GM18520 (cell line): ENCODE measurements around the gene OLAH.
A peak's percentile ranks its signal among the peaks of the same experiment; 100 is the strongest.

Source experiments
- ATAC-seq: cut with Tn5 transposase; IDR thresholded peaks from one replicate; pipeline ENCODE4 v1.9.1; 2021; ENCODE audit not compliant: unreplicated experiment

OLAH gene

DNA sequence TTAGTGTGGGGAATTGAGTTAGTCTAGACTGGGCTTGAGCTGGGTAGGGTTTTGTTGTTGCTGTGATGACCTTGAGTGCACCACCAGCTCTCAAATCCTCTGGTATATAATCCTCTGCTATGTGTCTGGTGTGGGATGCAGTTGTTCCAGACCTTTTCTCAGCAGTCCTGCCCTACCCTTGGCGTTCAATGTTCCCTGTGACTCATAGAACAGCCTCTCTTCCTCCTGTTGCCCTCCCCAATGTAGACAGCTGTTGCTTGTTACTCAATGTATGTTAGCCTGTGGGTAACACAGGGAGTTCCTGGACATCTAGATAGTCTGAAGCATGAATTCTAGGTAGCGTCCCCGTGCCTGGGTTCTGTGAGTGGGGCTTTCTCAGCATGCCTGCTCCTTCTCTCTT lies 25.1 kb downstream of the OLAH start:
- ATAC-seq: no peak

DNA sequence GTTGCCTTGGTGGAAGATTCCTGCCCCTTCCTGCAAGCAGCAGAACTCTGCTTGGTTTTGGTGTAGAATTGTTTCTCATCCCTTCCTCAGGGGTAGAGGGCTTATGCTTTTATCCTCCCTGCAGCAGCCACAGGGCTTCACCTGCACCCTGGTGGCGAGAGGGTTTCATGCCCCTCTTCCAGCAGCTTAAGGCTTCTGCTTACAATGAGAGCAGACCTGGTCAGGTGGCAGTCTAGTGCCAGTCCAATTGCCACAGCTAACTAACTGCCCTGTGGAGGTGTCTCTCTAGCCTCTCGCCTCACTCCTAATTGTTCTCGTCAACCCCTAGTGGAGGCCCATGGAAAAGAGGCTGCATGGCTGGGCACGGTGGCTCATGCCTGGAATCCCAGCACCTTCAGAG lies 25.5 kb downstream of the OLAH start:
- no peak for ATAC-seq

DNA sequence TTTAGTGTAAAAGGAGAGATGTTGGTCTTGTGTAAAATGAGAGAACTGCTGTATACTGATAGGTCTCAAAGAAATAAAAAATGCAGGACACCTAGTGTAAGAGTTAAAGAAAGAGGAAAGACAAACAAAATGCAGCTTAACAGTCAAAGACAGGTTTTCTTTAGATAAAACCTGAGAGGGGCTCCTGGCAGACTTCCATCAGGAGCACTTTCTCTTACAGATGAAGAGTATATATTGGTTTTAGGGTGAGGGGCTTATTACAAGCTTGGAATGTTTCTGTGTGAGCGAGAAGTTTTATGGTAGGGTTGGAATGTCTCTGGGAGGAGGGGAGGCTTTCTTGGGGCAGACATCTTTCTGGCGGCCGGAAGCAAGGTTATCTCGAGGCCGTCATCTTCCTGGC lies 28.6 kb downstream of the OLAH start:
- ATAC-seq: no peak

DNA sequence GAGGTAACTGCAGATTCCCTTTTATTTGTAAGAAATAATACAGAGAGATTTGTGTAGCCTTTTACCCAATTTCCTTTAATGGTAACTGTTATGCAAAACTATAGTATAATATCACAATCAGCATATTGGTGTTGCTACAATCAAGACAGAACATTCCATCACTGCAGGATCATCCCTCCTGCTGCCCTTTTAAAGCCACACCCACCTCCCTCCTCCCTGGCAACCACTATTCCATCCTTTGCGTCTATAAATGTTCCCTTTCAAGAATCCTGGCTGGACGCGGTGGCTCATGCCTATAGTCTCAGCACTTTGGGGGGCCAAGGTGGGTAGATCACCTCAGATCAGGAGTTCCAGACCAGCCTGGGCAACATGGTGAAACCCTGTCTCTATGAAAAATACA lies 31.7 kb downstream of the OLAH start:
- no peak for ATAC-seq

DNA sequence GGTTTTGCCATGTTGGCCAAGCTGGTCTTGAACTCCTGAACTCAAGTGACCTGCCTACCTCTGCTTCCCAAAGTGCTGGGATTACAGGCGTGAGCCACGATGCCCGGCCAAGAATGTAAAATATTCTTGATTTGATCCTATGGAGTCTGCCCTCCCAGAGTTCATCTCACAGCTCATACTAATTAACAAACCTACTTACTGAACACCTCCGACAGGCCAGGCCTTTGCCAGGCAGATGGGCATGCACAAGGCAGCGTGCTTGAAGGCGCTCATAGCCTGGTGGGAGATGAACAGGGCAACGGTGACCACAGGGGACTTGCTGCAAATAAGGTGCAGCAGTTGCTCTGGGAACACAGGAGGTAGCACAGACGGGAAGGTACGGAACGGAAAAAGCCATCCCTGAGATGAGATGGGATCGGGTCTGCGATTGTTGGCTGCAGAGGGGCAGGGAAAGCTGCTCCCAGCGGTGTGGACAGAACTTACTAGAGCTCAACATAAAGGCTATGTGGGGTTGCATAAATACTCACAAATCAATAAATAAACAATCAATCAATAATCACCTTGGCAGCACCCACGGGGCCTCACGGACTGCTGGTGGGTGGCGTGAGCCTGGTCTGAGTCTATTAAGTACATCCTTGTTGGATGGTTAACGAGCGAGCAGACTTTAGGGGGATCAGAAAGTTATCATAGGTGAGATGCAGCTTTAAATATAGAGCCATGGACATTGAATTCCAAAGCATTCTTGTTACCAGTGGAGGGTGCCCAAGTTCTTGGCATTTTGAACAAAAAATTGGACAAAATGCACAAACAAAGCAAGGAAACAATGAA lies 40.1 kb downstream of the OLAH start:
- ATAC-seq: no peak

DNA sequence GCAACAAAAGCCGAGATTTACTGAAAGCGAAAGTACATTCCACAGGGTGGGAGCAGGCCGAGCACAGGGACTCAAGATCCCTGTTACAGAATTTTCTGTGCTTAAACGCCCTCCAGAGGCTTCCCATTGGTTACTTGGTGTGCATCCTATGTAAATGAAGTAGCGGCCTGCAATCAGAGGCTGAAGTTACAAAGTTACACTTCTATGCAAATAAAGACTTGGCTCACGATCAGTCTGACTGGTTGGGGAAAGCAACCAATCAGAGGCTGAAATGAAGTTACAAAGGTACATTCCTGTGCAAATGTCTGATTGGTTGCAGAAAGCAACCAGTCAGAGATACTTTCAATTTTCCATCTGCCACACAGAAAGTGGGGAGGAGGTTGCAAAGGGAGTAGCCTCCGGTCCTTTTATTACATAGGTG lies 40.8 kb downstream of the OLAH start:
- no peak for ATAC-seq

DNA sequence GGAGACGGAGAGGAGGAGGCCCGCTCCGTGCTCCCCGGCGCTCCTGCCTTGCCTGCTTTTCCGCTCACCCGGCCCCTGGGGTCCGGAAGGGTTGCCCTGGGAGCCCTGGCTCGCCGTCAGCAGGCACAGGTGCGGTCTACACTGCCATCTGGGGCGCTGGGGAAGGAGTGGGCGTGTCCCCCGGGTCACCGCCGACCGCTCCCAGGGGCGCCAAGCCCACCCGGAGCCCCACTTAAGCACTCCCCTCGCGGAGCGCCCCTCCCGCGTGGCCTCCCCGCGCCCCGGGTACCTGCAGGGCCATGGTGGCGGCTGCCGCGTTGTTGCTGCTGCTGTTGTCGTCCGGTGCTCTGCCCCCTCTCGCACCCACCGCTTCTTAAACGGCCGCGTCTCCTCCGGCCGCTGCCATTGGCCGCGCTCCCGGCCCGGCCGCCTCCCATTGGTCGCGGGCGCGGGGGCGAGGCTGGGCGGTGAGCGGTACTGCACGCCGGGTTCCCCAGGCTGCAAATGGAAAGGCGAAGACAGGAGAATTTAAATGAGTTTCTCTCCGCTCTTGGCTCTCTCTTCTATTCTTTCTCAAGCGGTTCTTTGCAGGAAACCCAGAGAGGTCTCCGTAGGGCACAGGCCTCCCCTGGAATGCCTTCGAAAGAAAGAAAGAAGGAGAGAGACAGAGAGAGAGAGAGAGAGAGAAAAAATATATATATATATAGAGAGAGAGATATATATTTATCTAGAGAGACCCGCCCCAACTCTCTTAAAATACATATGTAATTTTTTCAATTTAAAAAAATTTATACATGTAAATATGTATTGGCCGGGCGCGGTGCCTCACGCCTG lies 44.9 kb downstream of the OLAH start, which contains the start of gene ACBD7:
TSS of gene ACBD7 (minus strand) at position 349 of the 834 bp plus-strand sequence. CDS start at position 301, 48 bp downstream.
- ATAC-seq: peak; percentile 94

DNA sequence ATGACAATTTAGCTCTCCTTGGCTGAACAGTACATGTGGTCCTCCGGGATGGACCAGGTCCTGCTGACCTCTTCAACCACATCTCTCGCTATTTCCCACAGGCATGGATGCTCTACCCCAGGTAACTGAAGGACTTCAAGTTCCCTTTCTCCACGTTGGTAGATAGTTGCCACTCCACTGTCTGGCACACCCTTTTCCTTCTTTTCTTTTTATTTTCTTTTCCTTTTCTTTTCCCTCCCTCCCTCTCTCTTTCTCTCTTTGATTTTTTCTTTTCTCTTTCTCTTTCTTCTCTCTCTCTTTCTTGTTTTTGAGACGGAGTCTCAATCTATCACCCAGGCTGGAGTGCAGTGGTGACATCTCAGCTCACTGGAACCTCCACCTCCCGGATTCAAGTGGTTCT lies 47.7 kb downstream of the OLAH start:
- no peak for ATAC-seq

DNA sequence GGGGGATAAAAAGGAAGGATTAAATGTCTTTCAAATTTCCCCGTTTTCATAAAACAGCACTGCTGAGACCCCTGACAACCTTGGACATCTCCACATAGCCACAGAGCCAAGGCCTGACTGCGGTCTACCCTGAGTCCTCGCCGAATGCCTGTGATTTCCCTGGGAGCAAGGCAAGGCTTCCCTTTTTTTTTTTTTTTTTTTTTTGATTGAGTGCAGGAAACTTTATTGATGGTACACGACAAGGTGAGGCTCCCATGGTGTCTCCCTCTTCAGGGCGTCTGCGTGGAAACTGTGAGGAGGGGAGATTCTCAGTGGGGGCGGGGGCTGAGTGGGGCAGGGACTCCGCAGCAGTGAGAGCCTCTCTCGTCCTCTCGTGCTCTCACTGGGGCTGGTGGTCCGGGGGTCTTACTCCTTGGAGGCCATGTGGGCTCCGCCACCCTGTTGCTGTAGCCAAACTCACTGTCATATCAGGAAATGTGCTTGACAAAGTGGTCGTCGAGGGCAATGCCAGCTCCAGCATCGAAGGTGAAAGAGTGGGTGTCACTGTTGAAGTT lies 49.2 kb downstream of the OLAH start:
- ATAC-seq: no peak

DNA sequence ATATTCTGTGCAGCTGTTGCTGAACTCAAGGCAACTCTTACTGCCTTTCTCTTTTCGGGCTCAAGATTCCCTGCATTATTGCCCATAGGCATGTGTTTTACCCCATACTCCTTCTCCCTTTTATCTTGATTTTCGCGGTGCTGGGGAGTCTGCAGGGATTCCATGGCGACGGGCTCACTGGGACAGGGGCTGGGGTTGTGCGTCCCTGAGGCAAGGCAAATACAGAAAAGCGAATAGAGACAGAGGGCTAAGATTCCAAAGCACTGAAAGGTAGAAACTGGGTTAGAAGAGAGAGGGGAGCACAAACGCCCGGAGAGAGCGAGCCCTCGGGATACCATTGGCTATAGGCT lies 52.9 kb downstream of the OLAH start:
- ATAC-seq: no peak

DNA sequence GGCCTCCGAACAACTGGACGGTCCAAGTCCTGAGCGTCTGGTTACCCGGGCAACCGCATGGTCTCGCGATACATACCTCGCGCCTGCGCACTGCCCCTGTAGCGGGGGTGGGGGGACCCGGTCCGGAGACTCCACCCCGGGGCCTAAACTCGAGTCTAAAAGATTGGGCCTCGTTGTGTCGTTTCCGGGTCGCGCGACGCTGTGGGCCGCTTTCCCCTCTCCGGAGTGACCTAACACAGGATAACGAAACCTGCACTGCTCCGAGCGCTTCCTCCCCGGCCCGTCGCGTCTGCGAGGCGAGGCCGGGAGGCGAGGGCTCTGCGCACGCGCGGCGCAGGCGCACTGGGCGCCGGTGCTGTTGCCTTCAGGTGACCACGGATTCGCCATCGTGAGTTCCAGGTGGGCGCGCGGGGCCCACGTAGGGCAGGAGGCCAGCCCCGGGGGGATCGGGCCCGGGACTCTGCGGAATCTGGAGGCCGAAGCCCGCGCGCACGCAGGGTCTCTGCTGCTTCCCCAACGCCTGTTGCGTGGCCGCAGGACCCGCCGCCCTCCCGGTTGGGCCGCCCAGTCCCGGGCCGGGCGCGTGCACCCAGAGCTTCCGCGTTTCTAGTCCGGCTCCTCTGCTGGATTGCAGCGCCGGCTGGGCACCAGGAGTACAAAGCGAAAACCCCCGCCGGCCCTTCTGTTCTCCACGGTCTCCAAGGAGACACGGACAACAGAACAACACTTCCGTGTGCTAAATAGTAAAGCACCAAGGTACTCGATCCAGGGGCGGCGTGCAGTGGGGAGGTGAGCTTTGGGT lies 53.5 kb downstream of the OLAH start, which contains the start of gene RPP38:
TSS of gene RPP38 (plus strand) at position 345 of the 802 bp plus-strand sequence. CDS start 5,960 bp downstream, outside the sequence.
- ATAC-seq: peak; percentile 80

DNA sequence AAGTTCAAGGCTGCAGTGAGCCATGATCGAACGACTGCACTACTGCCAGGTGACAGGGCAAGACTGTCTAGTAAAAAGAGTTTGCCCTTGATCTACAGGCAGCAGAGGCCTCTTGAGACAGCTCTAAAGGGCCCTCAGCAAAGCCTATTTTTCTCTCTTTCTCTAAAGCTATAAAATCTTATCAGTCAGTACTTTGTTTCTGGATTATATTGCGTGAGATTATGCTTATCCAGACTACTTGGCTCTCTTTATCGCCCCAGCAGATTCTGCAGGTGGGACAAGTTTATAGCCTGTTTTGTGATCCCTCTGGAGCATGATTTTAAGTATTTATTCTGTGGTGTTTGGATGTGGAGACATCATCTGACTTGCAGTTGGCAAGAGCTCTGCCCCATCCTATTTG lies 56.1 kb downstream of the OLAH start:
- no peak for ATAC-seq

DNA sequence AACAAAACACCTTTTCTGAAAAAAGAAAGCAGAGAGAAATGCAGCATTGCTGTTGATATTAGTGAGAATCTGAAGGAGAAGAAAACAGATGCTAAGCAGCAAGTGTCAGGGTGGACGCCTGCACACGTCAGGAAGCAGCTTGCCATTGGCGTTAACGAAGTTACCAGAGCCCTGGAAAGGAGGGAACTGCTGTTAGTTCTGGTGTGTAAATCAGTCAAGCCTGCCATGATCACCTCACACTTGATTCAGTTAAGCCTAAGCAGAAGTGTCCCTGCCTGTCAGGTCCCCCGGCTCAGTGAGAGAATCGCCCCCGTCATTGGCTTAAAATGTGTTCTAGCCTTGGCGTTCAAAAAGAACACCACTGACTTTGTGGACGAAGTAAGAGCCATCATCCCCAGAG lies 59.8 kb downstream of the OLAH start:
- ATAC-seq: no peak

DNA sequence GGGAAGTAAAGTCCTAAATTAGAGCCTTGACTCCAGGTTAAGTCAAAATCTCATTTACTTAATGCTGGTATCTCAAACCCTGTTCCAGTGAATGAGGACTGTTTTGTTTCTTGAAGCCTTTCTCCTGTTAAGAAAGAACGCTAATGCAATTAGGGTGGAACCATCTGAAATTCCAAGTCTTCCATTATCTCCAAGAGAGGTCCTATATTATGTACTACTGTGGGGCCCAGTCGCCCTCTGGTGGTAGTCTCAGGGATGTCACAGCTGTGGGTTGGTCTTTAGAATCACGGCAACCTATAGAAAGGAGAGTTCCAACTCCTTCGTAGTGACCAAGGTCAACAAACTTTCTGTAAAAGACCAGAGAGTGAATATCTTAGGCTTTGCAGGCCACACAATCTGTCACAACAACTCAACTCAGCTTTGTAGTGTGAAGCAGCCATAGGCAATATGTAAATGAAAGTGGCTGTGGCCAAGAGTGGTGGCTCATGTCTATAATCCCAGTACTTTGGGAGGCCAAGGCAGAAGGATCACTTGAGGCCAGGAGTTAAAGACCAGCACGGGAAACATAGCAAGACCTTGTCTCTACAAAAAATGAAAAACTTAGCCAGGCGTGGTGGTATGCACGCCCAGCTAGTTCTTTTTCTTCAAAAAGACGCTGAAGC lies 62.7 kb downstream of the OLAH start:
- no peak for ATAC-seq

DNA sequence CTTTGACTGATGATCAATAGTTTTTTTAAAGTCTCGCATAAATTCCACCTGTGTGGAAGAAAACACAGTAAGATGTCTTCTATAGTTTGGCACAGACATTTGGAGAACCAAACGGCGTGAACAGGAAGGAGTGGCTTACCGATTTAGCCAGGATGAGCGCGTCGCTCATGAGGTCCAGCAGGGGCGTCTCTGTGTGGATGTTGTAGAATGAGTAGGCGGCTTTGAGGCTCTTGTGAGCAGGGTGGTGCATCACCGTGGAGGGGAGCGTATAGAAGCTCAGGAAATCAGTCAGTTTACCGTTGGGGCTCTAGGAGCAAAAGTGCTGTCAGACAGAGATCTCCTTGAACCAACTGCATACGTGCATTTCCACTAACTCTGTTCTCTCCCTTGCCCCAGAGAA lies 68.9 kb downstream of the OLAH start:
- ATAC-seq: no peak

DNA sequence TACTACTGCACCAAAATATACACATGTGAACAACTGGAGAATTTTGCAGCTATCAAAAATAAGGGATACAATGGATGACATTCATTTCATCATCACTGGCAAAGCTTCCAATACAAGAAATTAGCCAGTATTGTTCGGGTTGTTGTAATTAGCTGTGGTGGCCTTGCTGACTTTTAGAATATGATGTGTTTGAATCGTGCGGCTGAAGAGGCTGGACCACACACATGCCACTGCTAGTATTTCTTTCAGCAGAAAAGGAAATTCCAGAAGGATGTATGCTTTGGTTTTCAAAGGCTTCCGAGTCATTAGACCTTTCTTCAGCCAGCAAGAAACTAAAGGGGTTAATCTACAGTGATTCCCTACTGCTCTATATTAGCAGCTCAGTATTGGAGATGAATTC lies 70.0 kb downstream of the OLAH start:
- no peak for ATAC-seq

DNA sequence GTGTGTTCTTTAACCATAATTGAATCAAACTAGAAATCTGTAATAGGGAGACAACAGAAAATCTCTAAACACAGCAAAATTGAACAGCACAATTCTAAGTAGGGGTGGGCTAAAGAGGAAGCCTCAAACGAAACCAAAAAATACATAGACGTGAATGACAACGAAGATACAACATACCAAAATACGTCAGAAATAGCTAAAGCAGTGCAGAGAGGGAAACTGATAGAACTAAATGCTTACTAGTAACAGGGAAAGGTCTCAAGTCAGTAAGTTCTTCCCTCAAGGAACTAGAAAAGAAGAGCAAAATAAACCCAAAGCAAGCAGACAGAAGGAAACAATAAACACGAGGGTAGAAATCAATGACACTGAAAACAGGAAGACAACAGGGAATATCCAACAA lies 72.5 kb downstream of the OLAH start:
- no peak for ATAC-seq

DNA sequence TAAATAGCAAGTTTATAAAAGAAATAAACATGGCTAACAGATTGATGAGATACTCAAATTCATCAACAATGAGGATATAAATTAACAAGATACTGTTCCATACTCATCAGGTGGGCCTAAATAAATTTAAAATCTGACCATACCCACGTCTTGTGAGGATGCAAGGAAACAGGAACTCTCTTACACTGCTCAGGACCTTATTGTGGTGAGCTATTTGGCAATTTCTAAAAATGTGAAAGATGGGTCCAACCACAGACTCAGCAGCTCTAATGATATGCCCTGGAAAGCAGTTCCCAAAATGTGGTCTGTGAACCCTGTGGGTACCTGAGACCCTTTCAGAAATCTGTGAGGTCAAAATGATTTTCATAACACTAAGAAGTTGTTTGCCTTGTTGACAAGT lies 74.9 kb downstream of the OLAH start:
- no peak for ATAC-seq

DNA sequence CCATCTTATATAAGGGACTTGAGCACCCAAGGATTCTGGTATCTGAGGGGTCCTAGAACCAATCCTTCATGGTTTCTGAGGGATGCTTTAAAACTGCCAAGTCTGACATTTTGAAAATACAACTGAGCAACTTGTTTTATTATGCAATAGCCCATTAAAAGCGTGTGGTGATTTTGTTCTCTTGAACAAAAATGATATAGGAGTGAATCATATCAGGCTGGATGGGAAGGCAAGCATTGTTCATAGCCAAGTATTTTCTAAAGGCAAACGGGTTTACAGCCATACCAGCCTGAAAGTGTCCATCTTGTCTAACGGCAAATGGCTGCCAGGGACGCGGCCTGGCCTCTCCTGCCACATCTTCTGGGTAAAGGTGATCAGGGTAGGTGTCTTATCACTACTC lies 76.8 kb downstream of the OLAH start:
- ATAC-seq: no peak

DNA sequence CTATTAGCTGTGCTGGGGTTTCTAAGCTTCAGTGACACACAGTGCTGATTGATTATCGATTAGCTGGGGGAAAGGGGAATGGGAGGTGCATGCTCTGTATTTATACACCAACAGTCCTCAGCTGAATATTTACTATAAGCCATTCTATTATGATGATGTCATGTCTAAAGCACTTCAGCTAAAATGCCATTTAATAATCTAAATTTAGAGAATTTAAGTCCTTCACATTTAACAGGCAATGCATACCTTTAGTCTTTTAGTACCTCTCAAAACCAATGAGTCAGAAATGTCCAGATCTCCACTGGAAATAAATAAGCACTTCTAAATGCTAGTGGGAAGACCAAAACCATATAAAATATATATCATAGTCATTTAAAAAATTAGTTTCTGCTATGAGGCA lies 78.0 kb downstream of the OLAH start:
- no peak for ATAC-seq
